Measurements from ENCODE around the gene HOXA7.

The HOXA7 gene

GRCh38 chr7:27142580-27143022 lies 13.9 kb downstream of the HOXA7 start:
- no peak for TF ChIP-seq POLR2AphosphoS5 (IDR thresholded peaks at IDR 0.05; ENCODE audit: low read depth, low read length)
- TF ChIP-seq SPI1 (IDR thresholded peaks at IDR 0.05; ENCODE audit: low read depth, low read length), result no peak
- TF ChIP-seq POLR2A (IDR thresholded peaks at IDR 0.05; ENCODE audit: low read depth, low read length), result no peak
- no peak for TF ChIP-seq POU2F2 (IDR thresholded peaks at IDR 0.05; ENCODE audit: low read depth, low read length)
- FAIRE-seq (no peak), DNase-seq (ENCODE audit: insufficient read length, low spot score) (no peak)

- DNase-seq (ENCODE audit: insufficient read length, low spot score) (no peak), FAIRE-seq (no peak)
- no peak for TF ChIP-seq POLR2A (IDR thresholded peaks at IDR 0.05; ENCODE audit: low read depth, low read length)
- no peak for TF ChIP-seq PAX5 (IDR thresholded peaks at IDR 0.05; ENCODE audit: insufficient read depth, low read length, severe bottlenecking)
- no peak for TF ChIP-seq TAF1 (IDR thresholded peaks at IDR 0.05; ENCODE audit: low read depth, low read length)
- no peak for TF ChIP-seq SPI1 (IDR thresholded peaks at IDR 0.05; ENCODE audit: low read depth, low read length)
- TF ChIP-seq POU2F2 (IDR thresholded peaks at IDR 0.05; ENCODE audit: low read depth, low read length), result no peak
- no peak for TF ChIP-seq POLR2AphosphoS5 (IDR thresholded peaks at IDR 0.05; ENCODE audit: low read depth, low read length)
These were observed 14.4 kb downstream of the HOXA7 start for GRCh38 chr7:27141923-27142579.

GRCh38 chr7:27141137-27141922 lies 15.1 kb downstream of the HOXA7 start:
- TF ChIP-seq POLR2AphosphoS5 (IDR thresholded peaks at IDR 0.05; ENCODE audit: low read depth, low read length), result no peak
- no peak for TF ChIP-seq TAF1 (IDR thresholded peaks at IDR 0.05; ENCODE audit: low read depth, low read length)
- TF ChIP-seq SPI1 (IDR thresholded peaks at IDR 0.05; ENCODE audit: low read depth, low read length), result no peak
- TF ChIP-seq POU2F2 (IDR thresholded peaks at IDR 0.05; ENCODE audit: low read depth, low read length), result no peak
- TF ChIP-seq POLR2A (IDR thresholded peaks at IDR 0.05; ENCODE audit: low read depth, low read length), result no peak
- TF ChIP-seq PAX5 (IDR thresholded peaks at IDR 0.05; ENCODE audit: insufficient read depth, low read length, severe bottlenecking), result no peak
- FAIRE-seq, result no peak
- DNase-seq (ENCODE audit: insufficient read length, low spot score), result no peak

GRCh38 chr7:27140126-27140857 lies 16.2 kb downstream of the HOXA7 start:
- no peak for TF ChIP-seq POLR2AphosphoS5 (IDR thresholded peaks at IDR 0.05; ENCODE audit: low read depth, low read length)
- TF ChIP-seq TAF1 (IDR thresholded peaks at IDR 0.05; ENCODE audit: low read depth, low read length), result no peak
- TF ChIP-seq POLR2A (IDR thresholded peaks at IDR 0.05; ENCODE audit: low read depth, low read length), result no peak
- TF ChIP-seq POU2F2 (IDR thresholded peaks at IDR 0.05; ENCODE audit: low read depth, low read length), result no peak
- TF ChIP-seq PAX5 (IDR thresholded peaks at IDR 0.05; ENCODE audit: insufficient read depth, low read length, severe bottlenecking), result no peak
- TF ChIP-seq SPI1 (IDR thresholded peaks at IDR 0.05; ENCODE audit: low read depth, low read length), result no peak
- no peak for DNase-seq (ENCODE audit: insufficient read length, low spot score)
- FAIRE-seq, result no peak

GRCh38 chr7:27139334-27140125 lies 16.9 kb downstream of the HOXA7 start:
- TF ChIP-seq POU2F2 (IDR thresholded peaks at IDR 0.05; ENCODE audit: low read depth, low read length), result no peak
- no peak for TF ChIP-seq SPI1 (IDR thresholded peaks at IDR 0.05; ENCODE audit: low read depth, low read length)
- no peak for TF ChIP-seq PAX5 (IDR thresholded peaks at IDR 0.05; ENCODE audit: insufficient read depth, low read length, severe bottlenecking)
- TF ChIP-seq TAF1 (IDR thresholded peaks at IDR 0.05; ENCODE audit: low read depth, low read length), result no peak
- no peak for TF ChIP-seq POLR2A (IDR thresholded peaks at IDR 0.05; ENCODE audit: low read depth, low read length)
- TF ChIP-seq POLR2AphosphoS5 (IDR thresholded peaks at IDR 0.05; ENCODE audit: low read depth, low read length), result no peak
- FAIRE-seq, result no peak
- no peak for DNase-seq (ENCODE audit: insufficient read length, low spot score)

GRCh38 chr7:27138985-27139333 lies 17.5 kb downstream of the HOXA7 start:
- no peak for FAIRE-seq
- no peak for DNase-seq (ENCODE audit: insufficient read length, low spot score)

GRCh38 chr7:27138472-27138871 lies 18.0 kb downstream of the HOXA7 start:
- FAIRE-seq, result no peak
- no peak for DNase-seq (ENCODE audit: insufficient read length, low spot score)
- TF ChIP-seq POLR2A (IDR thresholded peaks at IDR 0.05; ENCODE audit: low read depth, low read length) (no peak), TAF1 (IDR thresholded peaks at IDR 0.05; ENCODE audit: low read depth, low read length) (no peak), POU2F2 (IDR thresholded peaks at IDR 0.05; ENCODE audit: low read depth, low read length) (no peak), SPI1 (IDR thresholded peaks at IDR 0.05; ENCODE audit: low read depth, low read length) (no peak), PAX5 (IDR thresholded peaks at IDR 0.05; ENCODE audit: insufficient read depth, low read length, severe bottlenecking) (no peak), POLR2AphosphoS5 (IDR thresholded peaks at IDR 0.05; ENCODE audit: low read depth, low read length) (no peak)

More at GRCh38 chr7:27138985-27139333, 17.5 kb downstream of the HOXA7 start:
- TF ChIP-seq POLR2AphosphoS5 (IDR thresholded peaks at IDR 0.05; ENCODE audit: low read depth, low read length), result no peak
- TF ChIP-seq POLR2A (IDR thresholded peaks at IDR 0.05; ENCODE audit: low read depth, low read length), result no peak
- TF ChIP-seq POU2F2 (IDR thresholded peaks at IDR 0.05; ENCODE audit: low read depth, low read length), result no peak
- no peak for TF ChIP-seq SPI1 (IDR thresholded peaks at IDR 0.05; ENCODE audit: low read depth, low read length)
- TF ChIP-seq PAX5 (IDR thresholded peaks at IDR 0.05; ENCODE audit: insufficient read depth, low read length, severe bottlenecking), result no peak
- no peak for TF ChIP-seq TAF1 (IDR thresholded peaks at IDR 0.05; ENCODE audit: low read depth, low read length)

- no peak for TF ChIP-seq POLR2A (IDR thresholded peaks at IDR 0.05; ENCODE audit: low read depth, low read length)
- no peak for TF ChIP-seq POU2F2 (IDR thresholded peaks at IDR 0.05; ENCODE audit: low read depth, low read length)
- TF ChIP-seq PAX5 (IDR thresholded peaks at IDR 0.05; ENCODE audit: insufficient read depth, low read length, severe bottlenecking), result no peak
- TF ChIP-seq TAF1 (IDR thresholded peaks at IDR 0.05; ENCODE audit: low read depth, low read length), result no peak
- no peak for TF ChIP-seq POLR2AphosphoS5 (IDR thresholded peaks at IDR 0.05; ENCODE audit: low read depth, low read length)
- no peak for TF ChIP-seq SPI1 (IDR thresholded peaks at IDR 0.05; ENCODE audit: low read depth, low read length)
- DNase-seq (ENCODE audit: insufficient read length, low spot score) (no peak), FAIRE-seq (no peak)
These were observed 18.7 kb downstream of the HOXA7 start for GRCh38 chr7:27137640-27138315.
